ENCODE measurements around the gene MTRR.
A peak's percentile ranks its signal among the peaks of the same experiment; 100 is the strongest.

MTRR gene

DNA sequence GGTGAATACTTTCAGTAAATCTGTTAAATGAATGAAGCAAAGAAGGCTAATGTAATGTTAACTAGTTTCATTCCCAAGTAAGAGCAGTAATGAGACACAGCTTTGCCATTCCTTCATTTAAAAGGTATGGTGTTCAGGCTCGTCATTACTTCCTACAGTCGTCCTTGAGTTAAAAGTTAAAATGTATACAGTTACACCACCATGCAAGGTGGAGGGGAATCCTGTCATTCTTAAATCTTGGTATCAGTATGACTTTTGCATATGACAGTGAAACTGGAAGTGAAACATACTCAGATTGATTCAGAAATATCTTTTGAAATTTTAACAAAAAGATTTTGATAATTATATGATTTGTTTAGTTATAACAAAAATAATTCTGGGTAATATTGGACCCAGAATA, 25.9 kb downstream of the MTRR start:
- TF ChIP-seq, protein P1, sequence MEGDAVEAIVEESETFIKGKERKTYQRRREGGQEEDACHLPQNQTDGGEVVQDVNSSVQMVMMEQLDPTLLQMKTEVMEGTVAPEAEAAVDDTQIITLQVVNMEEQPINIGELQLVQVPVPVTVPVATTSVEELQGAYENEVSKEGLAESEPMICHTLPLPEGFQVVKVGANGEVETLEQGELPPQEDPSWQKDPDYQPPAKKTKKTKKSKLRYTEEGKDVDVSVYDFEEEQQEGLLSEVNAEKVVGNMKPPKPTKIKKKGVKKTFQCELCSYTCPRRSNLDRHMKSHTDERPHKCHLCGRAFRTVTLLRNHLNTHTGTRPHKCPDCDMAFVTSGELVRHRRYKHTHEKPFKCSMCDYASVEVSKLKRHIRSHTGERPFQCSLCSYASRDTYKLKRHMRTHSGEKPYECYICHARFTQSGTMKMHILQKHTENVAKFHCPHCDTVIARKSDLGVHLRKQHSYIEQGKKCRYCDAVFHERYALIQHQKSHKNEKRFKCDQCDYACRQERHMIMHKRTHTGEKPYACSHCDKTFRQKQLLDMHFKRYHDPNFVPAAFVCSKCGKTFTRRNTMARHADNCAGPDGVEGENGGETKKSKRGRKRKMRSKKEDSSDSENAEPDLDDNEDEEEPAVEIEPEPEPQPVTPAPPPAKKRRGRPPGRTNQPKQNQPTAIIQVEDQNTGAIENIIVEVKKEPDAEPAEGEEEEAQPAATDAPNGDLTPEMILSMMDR (IDR thresholded peaks at IDR 0.05; ENCODE audit: low read length): no peak
- Histone ChIP-seq H3K27me3 (replicated peaks; ENCODE audit: insufficient read depth, low read length) (no peaks in the 10 kb centered on the region), H3K9ac (ENCODE audit: low read length) (no peak overlapping the region), H3K4me3 (ENCODE audit: low read length) (peak overlapping the region; percentile 14; the same call in 1 of the 2 replicates), H3K27ac (ENCODE audit: low read length) (peak overlapping the region; percentile 60; the same call in 1 of the 2 replicates), H2AFZ (ENCODE audit: low read length) (no peak overlapping the region), H3K4me1 (ENCODE audit: low read length) (peaks cover 32% of the 10 kb centered on the region), H3F3A (ENCODE audit: insufficient read depth, low read length) (peaks cover 21% of the 10 kb centered on the region), H3K79me2 (ENCODE audit: low read length) (peaks cover 76% of the 10 kb centered on the region), H4K20me1 (ENCODE audit: insufficient read depth, low read length) (peaks cover 14% of the 10 kb centered on the region), H3K9me3 (replicated peaks; ENCODE audit: insufficient read depth, low read length) (no peaks in the 10 kb centered on the region), H3K9me2 (replicated peaks; ENCODE audit: insufficient read depth, low read length) (no peaks in the 10 kb centered on the region), H3K4me2 (ENCODE audit: low read depth, low read length) (peak overlapping the region; percentile 48), H3K36me3 (replicated peaks; ENCODE audit: insufficient read depth, low read length) (peaks cover 59% of the 10 kb centered on the region)
- peak; percentile 61 for DNase-seq

DNA sequence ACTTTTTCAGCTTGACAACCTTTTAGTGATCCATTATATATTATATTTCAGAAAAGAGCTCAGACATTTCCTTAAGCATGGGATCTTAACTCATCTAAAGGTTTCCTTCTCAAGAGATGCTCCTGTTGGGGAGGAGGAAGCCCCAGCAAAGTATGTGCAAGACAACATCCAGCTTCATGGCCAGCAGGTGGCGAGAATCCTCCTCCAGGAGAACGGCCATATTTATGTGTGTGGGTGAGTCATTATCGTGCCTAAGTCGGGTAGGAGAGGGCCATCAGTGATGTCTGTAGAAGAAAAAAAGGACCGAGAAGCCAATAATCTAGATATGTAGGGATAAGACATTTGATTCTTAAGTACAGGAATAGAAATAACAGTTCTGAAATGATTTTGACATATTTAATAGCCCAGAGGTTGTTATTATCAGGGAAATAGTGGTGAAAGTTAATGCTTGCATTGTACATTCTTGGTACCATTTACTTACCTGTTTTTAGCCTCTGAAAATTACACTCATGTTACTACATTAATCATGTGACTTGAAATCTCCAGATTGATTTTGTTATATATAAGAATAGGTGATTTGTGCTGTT, 28.2 kb downstream of the MTRR start:
- H3K27me3 ChIP-seq (replicated peaks; ENCODE audit: insufficient read depth, low read length): no peaks in the 10 kb centered on the region
- H3K9ac ChIP-seq (ENCODE audit: low read length): no peak overlapping the region
- DNase-seq: no peak
- H3K4me1 ChIP-seq (ENCODE audit: low read length): peaks cover 31% of the 10 kb centered on the region
- no peak overlapping the region for H3K27ac ChIP-seq (ENCODE audit: low read length)
- H4K20me1 ChIP-seq (ENCODE audit: insufficient read depth, low read length): peaks cover 14% of the 10 kb centered on the region
- peaks cover 21% of the 10 kb centered on the region for H3F3A ChIP-seq (ENCODE audit: insufficient read depth, low read length)
- TF ChIP-seq, protein P1 (IDR thresholded peaks at IDR 0.05; ENCODE audit: low read length): peak; percentile 36
- TF ChIP-seq EZH2 (optimal IDR thresholded peaks at IDR 0.05; ENCODE audit: low read depth, low read length): no peak
- no peak overlapping the region for H3K4me2 ChIP-seq (ENCODE audit: low read depth, low read length)
- peaks cover 60% of the 10 kb centered on the region for H3K79me2 ChIP-seq (ENCODE audit: low read length)
- H3K36me3 ChIP-seq (replicated peaks; ENCODE audit: insufficient read depth, low read length): peaks cover 62% of the 10 kb centered on the region
- H3K9me2 ChIP-seq (replicated peaks; ENCODE audit: insufficient read depth, low read length): no peaks in the 10 kb centered on the region
- no peaks in the 10 kb centered on the region for H3K9me3 ChIP-seq (replicated peaks; ENCODE audit: insufficient read depth, low read length)
- no peak overlapping the region for H3K4me3 ChIP-seq (ENCODE audit: low read length)
- H2AFZ ChIP-seq (ENCODE audit: low read length): no peak overlapping the region

DNA sequence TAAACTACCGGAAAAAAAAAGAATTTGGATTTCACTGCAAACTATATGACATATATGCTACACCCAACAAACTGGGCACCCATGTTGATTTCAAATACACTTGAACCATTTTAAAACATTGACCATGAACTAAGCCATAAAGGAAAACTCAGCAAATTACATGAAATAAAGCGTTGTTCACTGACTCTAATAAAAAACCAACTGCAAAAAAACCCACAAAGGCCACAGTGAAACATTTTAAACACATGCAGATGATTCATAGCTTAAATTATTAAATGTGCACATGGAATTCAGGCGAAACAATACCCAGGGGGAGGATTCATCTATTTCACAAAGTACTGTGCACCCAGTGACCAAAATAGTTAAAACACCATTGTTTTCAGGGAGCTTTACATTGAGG, 33.3 kb downstream of the MTRR start:
- TF ChIP-seq EZH2 (optimal IDR thresholded peaks at IDR 0.05; ENCODE audit: low read depth, low read length): no peak
- TF ChIP-seq, protein P1 (IDR thresholded peaks at IDR 0.05; ENCODE audit: low read length): no peak
- TF ChIP-seq EZH2phosphoT487 (IDR thresholded peaks at IDR 0.05; ENCODE audit: low read length): no peak
- Histone ChIP-seq H3K79me2 (ENCODE audit: low read length) (peaks cover 12% of the 10 kb centered on the region), H3K4me2 (ENCODE audit: low read depth, low read length) (no peak overlapping the region), H3K9me3 (replicated peaks; ENCODE audit: insufficient read depth, low read length) (no peaks in the 10 kb centered on the region), H3K4me1 (ENCODE audit: low read length) (no peaks in the 10 kb centered on the region), H3F3A (ENCODE audit: insufficient read depth, low read length) (0 out of 2 replicates have a peak, but pooled peaks cover 5% of the 10 kb centered on the region), H3K27me3 (replicated peaks; ENCODE audit: insufficient read depth, low read length) (no peaks in the 10 kb centered on the region), H3K9me2 (replicated peaks; ENCODE audit: insufficient read depth, low read length) (no peaks in the 10 kb centered on the region), H3K4me3 (ENCODE audit: low read length) (no peak overlapping the region), H3K36me3 (replicated peaks; ENCODE audit: insufficient read depth, low read length) (peaks cover 32% of the 10 kb centered on the region), H3K27ac (ENCODE audit: low read length) (no peak overlapping the region), H3K9ac (ENCODE audit: low read length) (no peak overlapping the region), H4K20me1 (ENCODE audit: insufficient read depth, low read length) (no peaks in the 10 kb centered on the region), H2AFZ (ENCODE audit: low read length) (no peak overlapping the region)
- no peak for DNase-seq

All from MM.1S (cell line).